CMK (cell line): ENCODE data around the gene SH3GL1.

Experiments
- DNase-seq: peaks from one replicate; pipeline ENCODE4 v3.0.0-alpha.2; 2010; ENCODE audit warnings: low read depth

Gene SH3GL1

GRCh38 chr19:4375164-4376027, 25.0 kb downstream of the SH3GL1 start:
- DNase-seq, result peak; percentile 86

- peak; percentile 67 for DNase-seq
These were observed 25.7 kb downstream of the SH3GL1 start for GRCh38 chr19:4374498-4375163.

DNA sequence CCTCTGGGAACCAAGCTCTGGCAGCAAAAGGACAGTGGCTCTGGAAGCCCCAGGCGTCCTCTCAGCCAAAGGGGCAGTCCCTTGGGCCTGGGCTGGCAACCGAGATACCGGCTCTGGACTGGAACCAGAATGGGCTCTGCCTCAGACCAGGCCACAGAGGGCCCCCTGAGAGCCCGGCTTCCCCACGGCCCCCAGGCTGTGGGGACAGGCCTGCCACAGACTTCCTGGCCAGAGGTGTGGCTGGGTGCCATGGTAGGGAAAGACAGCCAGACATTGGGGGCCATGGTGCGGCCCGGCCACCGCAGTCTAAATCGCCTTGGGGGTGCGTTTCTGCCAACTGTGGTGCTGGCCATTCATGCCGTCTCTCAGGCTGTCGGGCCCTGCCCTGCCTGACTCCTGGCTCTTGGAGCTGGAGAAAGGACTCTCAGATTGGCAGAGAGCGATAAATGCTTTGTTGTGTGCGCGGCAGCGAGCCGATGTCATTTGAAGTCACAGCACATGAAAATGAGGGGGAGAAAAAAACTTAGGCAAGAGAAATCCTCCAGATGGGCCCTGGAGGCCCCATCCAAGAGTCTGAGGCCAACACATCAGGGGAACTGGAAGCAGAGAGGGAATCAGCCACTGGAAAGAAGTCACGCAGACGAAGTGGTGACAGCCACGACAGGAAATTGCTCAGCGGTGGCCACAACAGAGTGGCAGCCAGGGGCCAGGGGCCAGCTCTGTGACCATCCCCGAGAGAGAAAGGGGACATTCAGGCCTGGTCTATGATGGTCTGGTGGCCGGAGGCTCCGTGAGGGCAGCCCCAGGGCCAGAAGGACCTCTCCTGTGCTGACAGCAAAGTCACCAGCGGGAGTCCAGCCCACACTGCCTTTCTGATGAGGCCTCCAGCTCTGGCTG, 26.5 kb downstream of the SH3GL1 start:
- no peak for DNase-seq

- DNase-seq, result no peak
These were observed 27.4 kb downstream of the SH3GL1 start for GRCh38 chr19:4373013-4373367.

DNA sequence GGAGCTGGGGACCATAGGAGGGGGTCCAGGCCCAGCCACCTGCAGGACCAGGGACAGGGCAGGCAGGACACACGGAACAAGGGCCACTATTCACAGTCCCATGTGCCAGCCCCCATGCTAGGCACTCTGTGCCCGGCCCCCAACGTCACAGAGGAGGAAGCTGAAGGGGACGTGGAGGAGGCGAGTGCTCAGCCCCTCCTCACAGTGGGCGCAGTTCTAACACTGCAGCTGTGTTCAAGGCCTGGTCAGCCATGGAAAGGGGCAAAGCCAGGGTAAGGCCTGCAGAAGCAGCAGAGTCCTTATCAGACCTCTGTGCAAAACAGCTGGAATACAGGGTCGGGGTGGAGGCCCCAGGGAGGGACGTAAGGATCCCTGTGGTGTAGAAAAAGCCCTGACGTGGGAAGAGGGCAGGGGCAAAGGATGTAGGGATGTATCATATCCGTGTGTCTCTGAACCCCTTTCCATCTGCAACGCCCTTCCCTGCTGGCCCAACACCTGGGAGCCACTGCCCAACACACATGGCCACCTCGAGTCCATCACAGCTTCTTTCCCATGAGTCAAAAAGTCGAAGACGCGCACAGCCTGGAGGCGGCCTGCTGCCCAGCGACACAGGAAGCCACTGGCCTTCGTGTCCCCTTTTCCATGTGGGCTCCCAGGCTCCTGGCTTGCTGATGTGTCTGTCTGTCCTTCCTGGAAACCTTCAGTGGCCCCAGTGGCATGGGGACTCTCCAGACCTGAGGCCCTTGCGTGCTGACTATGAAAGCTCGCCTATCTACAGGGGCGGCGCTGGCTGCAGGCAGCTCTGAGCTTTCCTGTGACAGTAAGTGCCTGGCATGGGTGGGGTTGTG, 28.0 kb downstream of the SH3GL1 start:
- DNase-seq, result no peak

GRCh38 chr19:4371247-4372164, 28.8 kb downstream of the SH3GL1 start:
- no peak for DNase-seq

GRCh38 chr19:4370418-4371041, 29.8 kb downstream of the SH3GL1 start:
- no peak for DNase-seq

GRCh38 chr19:4369888-4370260, 30.5 kb downstream of the SH3GL1 start:
- no peak for DNase-seq

- DNase-seq, result no peak
These were observed 31.0 kb downstream of the SH3GL1 start for GRCh38 chr19:4369109-4369887.

GRCh38 chr19:4368128-4368820, 32.1 kb downstream of the SH3GL1 start:
- DNase-seq, result no peak

DNA sequence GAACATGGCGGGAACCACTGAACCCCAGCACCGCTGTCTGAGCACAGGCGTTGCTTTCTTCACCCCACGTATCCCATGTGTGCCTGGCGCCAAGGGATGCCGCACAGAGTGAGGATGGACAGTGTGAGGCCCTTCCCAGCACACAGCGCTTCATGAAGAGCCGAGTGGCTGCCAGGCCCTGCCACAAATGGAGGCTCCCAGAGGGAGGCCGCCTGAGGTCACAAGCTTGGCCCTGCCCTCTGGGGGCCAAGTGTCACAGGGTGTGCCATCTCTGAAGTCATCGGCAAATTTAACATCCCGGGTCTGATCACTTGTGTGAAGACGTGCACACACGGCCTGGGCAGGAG, 32.6 kb downstream of the SH3GL1 start:
- no peak for DNase-seq

- DNase-seq, result no peak
These were observed 33.0 kb downstream of the SH3GL1 start for GRCh38 chr19:4367336-4367723.

- DNase-seq, result no peak
These were observed 33.5 kb downstream of the SH3GL1 start for GRCh38 chr19:4366666-4367335.

GRCh38 chr19:4365791-4366665, 34.3 kb downstream of the SH3GL1 start:
- no peak for DNase-seq

- DNase-seq, result no peak
These were observed 35.0 kb downstream of the SH3GL1 start for GRCh38 chr19:4365341-4365740.

- DNase-seq, result no peak
These were observed 36.6 kb downstream of the SH3GL1 start for GRCh38 chr19:4363571-4364304.
